Natural killer cell (primary cell): ENCODE results near the gene ALDH7A1. TPM values are rescaled to one million over a fixed set of nuclear protein-coding genes. Genes with fewer than 3 reads are reported as not detected.
"Not testable (repeated sequence)": the region's sequence is repeated elsewhere in the genome, so short reads cannot be mapped to it uniquely, and the experiment has no call there.

ENCODE experiments used
- ATAC-seq, 3 donors: fragments of 150-1000 bp in 2 of 3; fragments of 200-7000 bp in 1 of 3; cut with Tn5 transposase; 1 replicate in 1 of 3; 2 replicates in 2 of 3; pipeline ENCODE4 v1.10.0; 2021; ENCODE audit warnings: mild to moderate bottlenecking in 2 of 3, moderate library complexity in 2 of 3
- DNase-seq, 2 donors: peaks; one replicate each; pipeline versions ENCODE4 v3.0.0 to v3.0.0-alpha.2; 2013 to 2021; ENCODE audit warnings: mixed read lengths in 1 of 2
- H3K27ac ChIP-seq: one replicate; pipeline ENCODE4 v1.5.1; 2013; ENCODE audit warnings: mild to moderate bottlenecking, low read length
- H3K27me3 ChIP-seq: one replicate; pipeline ENCODE4 v1.6.1; 2013; ENCODE audit warnings: low read length; ENCODE audit not compliant: control insufficient read depth, insufficient read depth
- H3K36me3 ChIP-seq: one replicate; pipeline ENCODE4 v1.6.1; 2013; ENCODE audit warnings: low read length; ENCODE audit not compliant: control insufficient read depth, insufficient read depth
- H3K4me1 ChIP-seq: one replicate; pipeline ENCODE4 v1.6.1; 2013; ENCODE audit warnings: low read length; ENCODE audit not compliant: control insufficient read depth, insufficient read depth
- H3K4me3 ChIP-seq: one replicate; pipeline ENCODE4 v1.5.1; 2013; ENCODE audit warnings: low read length
- H3K9me3 ChIP-seq: one replicate; pipeline ENCODE4 v1.6.1; 2013; ENCODE audit warnings: low read length; ENCODE audit not compliant: control insufficient read depth, insufficient read depth
- H3K27ac Mint-ChIP-seq, 2 donors: one replicate each; pipeline ENCODE4 v1.8.0; 2022; ENCODE audit warnings: mild to moderate bottlenecking in 2 of 2, mixed read lengths in 2 of 2, moderate library complexity in 1 of 2
- H3K27me3 Mint-ChIP-seq, 2 donors: one replicate each; pipeline ENCODE4 v1.8.0; 2022; ENCODE audit warnings: low read depth in 2 of 2, mixed read lengths in 2 of 2
- H3K36me3 Mint-ChIP-seq: one replicate; pipeline ENCODE4 v1.8.0; 2022; ENCODE audit warnings: mixed read lengths
- H3K4me1 Mint-ChIP-seq, 2 donors: one replicate each; pipeline ENCODE4 v1.8.0; 2022; ENCODE audit warnings: mixed read lengths in 2 of 2
- H3K4me3 Mint-ChIP-seq: one replicate; pipeline ENCODE4 v1.8.0; 2022; ENCODE audit warnings: mild to moderate bottlenecking, moderate library complexity, mixed read lengths
- H3K9me3 Mint-ChIP-seq, 2 donors: one replicate each; pipeline ENCODE4 v1.8.0; 2022; ENCODE audit warnings: mixed read lengths in 2 of 2
- WGBS: methylation state at CpG from one replicate; pipeline ENCODE4 v1.1.7; 2013; ENCODE audit warnings: missing lambda C conversion rate; ENCODE audit not compliant: insufficient coverage; 5-methylcytosine and 5-hydroxymethylcytosine counted together
- intact Hi-C: fragments of 100-400 bp; cut with micrococcal nuclease; formaldehyde crosslinking; loops from one replicate; pipeline ENCODE4 v1.14.2; 2022
- total RNA-seq, 4 donors: library from RNA; stranded (reverse); fragments of 120-200 nt in 1 of 4; gene quantifications; one replicate each; pipeline versions ENCODE4 v1.2.3 to v1.2.4, GENCODE V29; 2013 to 2022
- TF ChIP-seq, protein P1 (sequence below): fragments of 200-600 bp; IDR thresholded peaks from one replicate; pipeline ENCODE4 v1.8.0; 2022; ENCODE audit warnings: antibody characterized with exemption

Gene ALDH7A1
- total RNA-seq, 3 donors from 2014 or later (not counting 1 experiment from before 2014, with no cell fraction given), result 0.66 to 1.3 (median 1.2) TPM

DNA sequence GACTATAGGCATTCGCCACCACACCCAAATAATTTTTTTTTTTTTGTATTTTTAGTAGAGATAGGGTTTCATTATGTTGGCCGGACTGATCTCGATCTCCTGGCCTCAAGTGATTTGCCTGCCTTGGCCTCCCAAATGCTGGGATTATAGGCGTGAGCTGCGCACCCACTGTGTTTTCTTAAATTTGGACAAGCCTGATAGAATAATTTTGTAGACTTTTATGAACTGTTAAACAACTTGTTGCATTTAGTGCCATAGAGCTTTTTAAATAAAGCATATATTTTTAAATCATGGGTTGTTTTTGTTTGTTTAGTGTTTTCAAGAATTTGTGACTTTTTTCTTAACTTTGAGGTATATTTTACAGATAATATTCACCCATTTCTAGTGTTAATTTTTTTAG lies 10.5 kb upstream of the ALDH7A1 start:
- TF ChIP-seq, protein P1, sequence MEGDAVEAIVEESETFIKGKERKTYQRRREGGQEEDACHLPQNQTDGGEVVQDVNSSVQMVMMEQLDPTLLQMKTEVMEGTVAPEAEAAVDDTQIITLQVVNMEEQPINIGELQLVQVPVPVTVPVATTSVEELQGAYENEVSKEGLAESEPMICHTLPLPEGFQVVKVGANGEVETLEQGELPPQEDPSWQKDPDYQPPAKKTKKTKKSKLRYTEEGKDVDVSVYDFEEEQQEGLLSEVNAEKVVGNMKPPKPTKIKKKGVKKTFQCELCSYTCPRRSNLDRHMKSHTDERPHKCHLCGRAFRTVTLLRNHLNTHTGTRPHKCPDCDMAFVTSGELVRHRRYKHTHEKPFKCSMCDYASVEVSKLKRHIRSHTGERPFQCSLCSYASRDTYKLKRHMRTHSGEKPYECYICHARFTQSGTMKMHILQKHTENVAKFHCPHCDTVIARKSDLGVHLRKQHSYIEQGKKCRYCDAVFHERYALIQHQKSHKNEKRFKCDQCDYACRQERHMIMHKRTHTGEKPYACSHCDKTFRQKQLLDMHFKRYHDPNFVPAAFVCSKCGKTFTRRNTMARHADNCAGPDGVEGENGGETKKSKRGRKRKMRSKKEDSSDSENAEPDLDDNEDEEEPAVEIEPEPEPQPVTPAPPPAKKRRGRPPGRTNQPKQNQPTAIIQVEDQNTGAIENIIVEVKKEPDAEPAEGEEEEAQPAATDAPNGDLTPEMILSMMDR, result no peak
- Histone ChIP-seq H3K27ac (no peak overlapping the region), H3K4me3 (no peak overlapping the region), H3K4me1 (peaks cover 14% of the 10 kb centered on the region), H3K27me3 (no peaks in the 10 kb centered on the region), H3K36me3 (peaks cover 44% of the 10 kb centered on the region), H3K9me3 (no peaks in the 10 kb centered on the region)
- Mint-ChIP-seq H3K4me1 (peaks cover 21 to 34% of the 10 kb centered on the region in 2 donors), H3K36me3 (no peaks in the 10 kb centered on the region), H3K4me3 (no peak overlapping the region), H3K27ac (peak overlapping the region in 1 of 2 donors; percentile 15), H3K9me3 (no peaks in the 10 kb centered on the region), H3K27me3 (no peaks in the 10 kb centered on the region)
- ATAC-seq (no peak), DNase-seq (no peak)
- intact Hi-C loops, result no loop called here
- 94% methylated on average over 4 of the region's 5 CpGs for WGBS

DNA sequence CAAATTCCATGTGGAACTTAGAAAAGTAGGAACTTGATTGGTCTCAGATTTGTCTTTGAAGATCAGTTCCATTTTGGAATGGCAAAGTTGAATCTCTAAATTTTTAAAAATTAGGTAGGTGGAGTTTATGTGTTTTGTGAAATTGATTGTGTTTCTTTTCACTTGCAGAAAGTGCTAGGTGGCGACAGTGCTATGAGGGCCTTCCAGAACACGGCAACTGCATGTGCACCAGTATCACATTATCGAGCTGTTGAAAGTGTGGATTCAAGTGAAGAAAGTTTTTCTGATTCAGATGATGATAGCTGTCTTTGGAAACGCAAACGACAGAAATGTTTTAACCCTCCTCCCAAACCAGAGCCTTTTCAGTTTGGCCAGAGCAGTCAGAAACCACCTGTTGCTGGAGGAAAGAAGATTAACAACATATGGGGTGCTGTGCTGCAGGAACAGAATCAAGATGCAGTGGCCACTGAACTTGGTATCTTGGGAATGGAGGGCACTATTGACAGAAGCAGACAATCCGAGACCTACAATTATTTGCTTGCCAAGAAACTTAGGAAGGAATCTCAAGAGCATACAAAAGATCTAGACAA lies 8.5 kb upstream of the ALDH7A1 start:
- Histone ChIP-seq H3K36me3 (peaks cover 34% of the 10 kb centered on the region), H3K4me1 (peaks cover 17% of the 10 kb centered on the region), H3K27ac (no peak overlapping the region), H3K27me3 (no peaks in the 10 kb centered on the region), H3K9me3 (no peaks in the 10 kb centered on the region), H3K4me3 (no peak overlapping the region)
- TF ChIP-seq, protein P1, result no peak
- intact Hi-C loops, result loop anchor here (5.0 kb wide), 1 partner anchor 266 kb away; no protein-coding TSS in a partner anchor
- Mint-ChIP-seq H3K36me3 (no peaks in the 10 kb centered on the region), H3K27me3 (no peaks in the 10 kb centered on the region), H3K9me3 (no peaks in the 10 kb centered on the region), H3K27ac (peak overlapping the region; percentile 29 to 79), H3K4me3 (peak overlapping the region; percentile 36), H3K4me1 (peaks cover 15 to 33% of the 10 kb centered on the region in 2 donors)
- DNase-seq (no peak), ATAC-seq (no peak)
- WGBS, result 95% methylated on average over 4 of the region's 6 CpGs

DNA sequence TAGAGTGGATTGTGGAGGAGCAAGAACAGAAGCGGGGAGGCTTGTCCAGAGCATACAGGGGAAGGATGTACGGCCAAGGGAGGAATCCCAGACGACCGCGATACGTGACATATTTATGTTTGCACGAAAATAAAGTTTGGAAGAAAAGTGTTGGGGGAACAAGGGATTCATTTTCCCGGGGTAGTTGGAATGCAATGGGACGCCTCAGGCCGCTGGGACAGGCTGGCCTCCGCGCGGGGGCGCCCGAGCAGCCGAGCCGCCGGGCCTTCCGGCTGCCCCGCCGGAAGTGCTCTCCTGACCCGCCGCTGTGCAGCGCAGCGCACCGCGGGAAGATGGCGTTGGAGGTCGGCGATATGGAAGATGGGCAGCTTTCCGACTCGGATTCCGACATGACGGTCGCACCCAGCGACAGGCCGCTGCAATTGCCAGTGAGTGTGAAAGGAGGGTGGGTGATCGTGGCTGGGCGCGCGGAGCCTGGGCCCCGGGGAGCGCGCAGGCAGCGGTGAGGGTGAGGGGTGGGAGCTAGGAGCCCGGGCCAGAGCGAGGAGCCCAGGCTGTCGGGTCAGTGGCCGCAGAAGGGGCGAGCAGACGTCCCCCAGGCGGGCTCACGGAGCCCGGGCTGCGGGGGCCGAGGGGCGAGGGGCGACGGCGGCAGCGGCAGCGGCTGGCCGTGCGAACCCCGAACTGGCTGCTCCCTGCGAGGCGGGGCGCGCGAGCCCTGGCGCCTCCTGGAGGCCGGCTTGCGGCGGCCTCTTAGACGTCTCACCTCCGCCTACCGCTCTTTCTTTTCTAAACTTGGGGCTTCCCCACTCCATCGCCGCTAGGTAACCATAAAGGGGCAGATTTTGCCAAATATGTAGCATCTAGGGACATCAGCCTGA lies 5.9 kb upstream of the ALDH7A1 start, which contains the start of gene PHAX:
TSS of gene PHAX (plus strand) at position 317 of the 881 bp plus-strand sequence. CDS start at position 333, 16 bp downstream.
- H3K36me3 Mint-ChIP-seq, result no peaks in the 10 kb centered on the region
- WGBS, result 4% methylated on average over 79 of the region's 79 CpGs

DNA sequence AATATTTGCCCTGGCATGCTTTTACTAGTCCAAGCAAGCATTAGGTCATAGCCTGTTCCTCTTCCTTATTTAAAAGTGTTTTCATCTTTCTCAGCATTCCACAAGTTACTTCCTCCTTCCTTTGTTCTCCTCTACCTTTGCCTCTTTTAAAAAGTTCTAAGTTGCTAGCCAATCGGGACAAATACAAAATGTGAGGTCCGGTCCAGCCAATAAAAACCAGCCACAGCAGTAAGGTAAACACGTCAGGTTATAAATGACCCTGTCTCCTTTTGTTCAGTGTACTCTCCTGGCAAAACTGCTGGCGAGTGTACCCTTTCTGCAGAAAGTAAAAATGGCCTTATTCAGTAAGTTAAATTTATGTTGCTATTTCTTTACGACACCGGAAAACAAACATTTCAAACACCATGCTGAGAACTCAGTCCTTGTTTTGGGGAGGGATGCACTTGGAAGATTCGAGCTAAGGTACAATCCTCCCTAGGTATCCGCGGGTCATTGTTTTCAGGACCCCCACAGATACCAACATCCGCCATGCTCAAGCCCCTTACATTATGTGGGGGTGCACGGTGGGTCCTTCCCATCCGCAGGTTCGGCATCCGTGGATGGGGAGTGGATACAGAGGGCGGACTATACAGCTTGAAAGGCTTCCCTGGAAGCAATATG lies 5.1 kb upstream of the ALDH7A1 start:
- not testable (repeated sequence) for ATAC-seq, H3K27ac ChIP-seq

More for the DNA sequence above, 5.9 kb upstream of the ALDH7A1 start, which contains the start of gene PHAX:
- Histone ChIP-seq H3K27ac (peak within 1 kb of the TSS; percentile 85), H3K27me3 (no peaks in the 10 kb centered on the region), H3K9me3 (no peaks in the 10 kb centered on the region), H3K36me3 (peaks cover 21% of the 10 kb centered on the region), H3K4me3 (peak within 1 kb of the TSS; percentile 89), H3K4me1 (peaks cover 17% of the 10 kb centered on the region)
- TF ChIP-seq, protein P1, result peak; percentile 71
- ATAC-seq (peak; percentile 92 to 97 (median 93)), DNase-seq (peak; percentile 75 to 86)
- Mint-ChIP-seq H3K4me3 (peak within 1 kb of the TSS; percentile 82), H3K27ac (peak within 1 kb of the TSS; percentile 64 to 76), H3K9me3 (no peaks in the 10 kb centered on the region), H3K27me3 (peaks cover 0 to 8% of the 10 kb centered on the region in 2 donors), H3K4me1 (peaks cover 12 to 19% of the 10 kb centered on the region in 2 donors)
- intact Hi-C loops, result loop anchor here (1.0 to 5.0 kb wide), 5 partner anchors 150 to 264 kb away; no protein-coding TSS in a partner anchor

More for the DNA sequence above, 5.1 kb upstream of the ALDH7A1 start:
- H3K4me3 ChIP-seq, H3K9me3 Mint-ChIP-seq, H3K36me3 Mint-ChIP-seq, H3K27me3 ChIP-seq, DNase-seq, H3K9me3 ChIP-seq: not testable (repeated sequence)
- Mint-ChIP-seq H3K4me3 (peak overlapping the region; percentile 82), H3K4me1 (peaks cover 11 to 19% of the 10 kb centered on the region in 2 donors), H3K27me3 (peaks cover 0 to 11% of the 10 kb centered on the region in 2 donors), H3K27ac (peak overlapping the region; percentile 64 to 76)
- WGBS, result 86% methylated on average over 14 of the region's 15 CpGs
- H3K4me1 ChIP-seq, result peaks cover 18% of the 10 kb centered on the region
- intact Hi-C loops, result loop anchor here (2.0 to 5.0 kb wide), 3 partner anchors 149 to 263 kb away; no protein-coding TSS in a partner anchor
- H3K36me3 ChIP-seq, result peaks cover 16% of the 10 kb centered on the region
